Suprapubic skin (tissue), 4 donors: ENCODE results near the gene FKBP4. TPM values are rescaled to one million over a fixed set of nuclear protein-coding genes. Genes with fewer than 3 reads are reported as not detected.

Experiments
- DNase-seq, 2 donors: peaks; one replicate each; pipeline ENCODE4 v3.0.0-alpha.2; 2019; ENCODE audit warnings: low spot score in 2 of 2
- H3K27ac ChIP-seq: fragments of 200-600 bp; sonication (generic); one replicate; pipeline ENCODE4 v1.5.1; 2019
- H3K27me3 ChIP-seq: fragments of 200-600 bp; sonication (generic); one replicate; pipeline ENCODE4 v1.5.1; 2019
- H3K36me3 ChIP-seq: fragments of 200-600 bp; sonication (generic); one replicate; pipeline ENCODE4 v1.5.1; 2019
- H3K4me1 ChIP-seq: fragments of 200-600 bp; sonication (generic); one replicate; pipeline ENCODE4 v1.5.1; 2019
- H3K4me3 ChIP-seq: fragments of 200-600 bp; sonication (generic); one replicate; pipeline ENCODE4 v1.5.1; 2019; ENCODE audit warnings: mild to moderate bottlenecking
- H3K9me3 ChIP-seq: fragments of 200-600 bp; sonication (generic); one replicate; pipeline ENCODE4 v1.5.1; 2019
- EP300 ChIP-seq: sonication (generic); formaldehyde crosslinking; IDR thresholded peaks from one replicate; pipeline ENCODE4 v1.6.1; 2017; ENCODE audit warnings: antibody characterized with exemption
- POLR2A ChIP-seq, 2 donors: fragments of 450-650 bp; IDR thresholded peaks; one replicate each; pipeline ENCODE4 v1.6.1; 2017; ENCODE audit warnings: antibody characterized with exemption in 2 of 2, mild to moderate bottlenecking in 2 of 2, moderate library complexity in 2 of 2
- POLR2AphosphoS5 ChIP-seq, 3 donors: sonication (generic); formaldehyde crosslinking; IDR thresholded peaks; one replicate each; pipeline ENCODE4 v1.6.1; 2017; ENCODE audit warnings: antibody characterized with exemption in 3 of 3
- WGBS: methylation state at CpG from one replicate; pipeline ENCODE4 v1.1.5; 2018; 5-methylcytosine and 5-hydroxymethylcytosine counted together
- total RNA-seq, 4 donors: library from RNA; depleted of rRNA; stranded (reverse); fragments of >200 nt; gene quantifications; one replicate each; pipeline ENCODE4 v1.1.0, GENCODE V29; 2016
- TF ChIP-seq, protein P1 (sequence below), 2 donors: fragments of 200-600 bp in 1 of 2; fragments of 450-650 bp in 1 of 2; sonication (generic) in 1 of 2; IDR thresholded peaks; one replicate each; pipeline ENCODE4 v1.5.1; 2016 to 2019; ENCODE audit warnings: antibody characterized with exemption in 2 of 2, mild to moderate bottlenecking in 1 of 2, moderate library complexity in 1 of 2

FKBP4 gene
- total RNA-seq, 4 donors from 2014 or later = 54.3 to 65.6 (median 59.5) TPM

GRCh38 chr12:2751686-2752085 is 43.1 kb upstream of the FKBP4 start:
- Histone ChIP-seq H3K4me3 (no peak overlapping the region), H3K36me3 (no peaks in the 10 kb centered on the region), H3K27me3 (peaks cover 2% of the 10 kb centered on the region), H3K4me1 (peaks cover 3% of the 10 kb centered on the region), H3K27ac (no peak overlapping the region), H3K9me3 (no peaks in the 10 kb centered on the region)
- TF ChIP-seq POLR2A (IDR thresholded peaks at IDR 0.05) (no peak), EP300 (no peak), POLR2AphosphoS5 (IDR thresholded peaks at IDR 0.05) (no peak)
- TF ChIP-seq, protein P1, sequence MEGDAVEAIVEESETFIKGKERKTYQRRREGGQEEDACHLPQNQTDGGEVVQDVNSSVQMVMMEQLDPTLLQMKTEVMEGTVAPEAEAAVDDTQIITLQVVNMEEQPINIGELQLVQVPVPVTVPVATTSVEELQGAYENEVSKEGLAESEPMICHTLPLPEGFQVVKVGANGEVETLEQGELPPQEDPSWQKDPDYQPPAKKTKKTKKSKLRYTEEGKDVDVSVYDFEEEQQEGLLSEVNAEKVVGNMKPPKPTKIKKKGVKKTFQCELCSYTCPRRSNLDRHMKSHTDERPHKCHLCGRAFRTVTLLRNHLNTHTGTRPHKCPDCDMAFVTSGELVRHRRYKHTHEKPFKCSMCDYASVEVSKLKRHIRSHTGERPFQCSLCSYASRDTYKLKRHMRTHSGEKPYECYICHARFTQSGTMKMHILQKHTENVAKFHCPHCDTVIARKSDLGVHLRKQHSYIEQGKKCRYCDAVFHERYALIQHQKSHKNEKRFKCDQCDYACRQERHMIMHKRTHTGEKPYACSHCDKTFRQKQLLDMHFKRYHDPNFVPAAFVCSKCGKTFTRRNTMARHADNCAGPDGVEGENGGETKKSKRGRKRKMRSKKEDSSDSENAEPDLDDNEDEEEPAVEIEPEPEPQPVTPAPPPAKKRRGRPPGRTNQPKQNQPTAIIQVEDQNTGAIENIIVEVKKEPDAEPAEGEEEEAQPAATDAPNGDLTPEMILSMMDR (IDR thresholded peaks at IDR 0.05) = no peak
- DNase-seq = no peak
- WGBS = 67% methylated on average over 2 of the region's 2 CpGs

DNA sequence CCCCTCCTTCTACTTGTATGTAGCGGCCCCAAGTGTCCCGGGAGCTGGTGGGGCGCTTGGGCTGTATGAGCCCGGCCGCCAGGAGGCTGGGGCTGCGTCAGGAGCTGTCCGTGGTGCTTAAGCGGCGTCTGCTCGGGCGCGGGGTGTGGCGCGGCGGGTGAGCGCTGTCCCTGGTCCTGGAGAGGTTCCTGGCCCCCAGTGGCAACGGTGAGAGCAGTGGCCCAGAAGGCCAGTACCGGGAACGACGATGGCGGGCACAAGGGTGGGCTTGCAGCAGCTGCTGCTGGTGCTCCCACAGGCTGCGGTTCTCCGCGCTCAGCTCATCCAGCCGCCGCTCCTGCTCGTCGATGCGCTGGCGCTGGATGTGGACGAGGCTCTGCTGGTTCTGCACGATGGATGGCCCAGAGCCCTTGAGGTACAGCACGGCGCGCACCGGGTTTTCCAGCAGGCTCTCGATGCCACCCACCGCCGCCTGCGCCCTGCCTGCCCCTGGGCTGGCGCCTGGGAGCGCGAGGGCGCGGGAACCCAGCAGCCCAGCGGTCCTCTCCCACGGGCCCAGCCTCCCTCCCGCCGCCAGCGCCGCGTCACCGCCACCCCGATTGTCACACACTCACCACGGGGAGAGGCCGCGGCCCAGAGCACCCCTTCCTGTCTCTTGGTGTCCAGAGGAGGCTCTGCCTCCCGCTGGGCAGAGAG is 41.9 kb upstream of the FKBP4 start:
- Histone ChIP-seq H3K4me3 (no peak overlapping the region), H3K36me3 (no peaks in the 10 kb centered on the region), H3K9me3 (no peaks in the 10 kb centered on the region), H3K27me3 (peaks cover 2% of the 10 kb centered on the region), H3K4me1 (peaks cover 3% of the 10 kb centered on the region), H3K27ac (no peak overlapping the region)
- peak in 1 of 3 donors; percentile 89 for TF ChIP-seq POLR2AphosphoS5 (IDR thresholded peaks at IDR 0.05)
- TF ChIP-seq, protein P1 (IDR thresholded peaks at IDR 0.05) = no peak
- WGBS = 13% methylated on average over 19 of the region's 58 CpGs
- no peak for DNase-seq

- Histone ChIP-seq H3K4me3 (no peak overlapping the region), H3K9me3 (no peaks in the 10 kb centered on the region), H3K36me3 (no peaks in the 10 kb centered on the region), H3K27ac (no peak overlapping the region), H3K4me1 (peaks cover 3% of the 10 kb centered on the region), H3K27me3 (peaks cover 2% of the 10 kb centered on the region)
- TF ChIP-seq EP300 (no peak), POLR2A (IDR thresholded peaks at IDR 0.05) (no peak), POLR2AphosphoS5 (IDR thresholded peaks at IDR 0.05) (no peak)
- TF ChIP-seq, protein P1 (IDR thresholded peaks at IDR 0.05) = no peak
- DNase-seq = no peak
- WGBS = 43% methylated on average over 8 of the region's 8 CpGs
Observed at GRCh38 chr12:2753536-2753935, 41.2 kb upstream of the FKBP4 start.

GRCh38 chr12:2754208-2754607 is 40.6 kb upstream of the FKBP4 start:
- DNase-seq = no peak
- H3K9me3 ChIP-seq = no peaks in the 10 kb centered on the region

GRCh38 chr12:2756756-2757155 is 38.0 kb upstream of the FKBP4 start:
- peaks cover 2% of the 10 kb centered on the region for H3K27me3 ChIP-seq
- no peak overlapping the region for H3K4me3 ChIP-seq
- H3K9me3 ChIP-seq = no peaks in the 10 kb centered on the region
- H3K27ac ChIP-seq = no peak overlapping the region
- 79% methylated on average over 4 of the region's 5 CpGs for WGBS
- H3K36me3 ChIP-seq = no peaks in the 10 kb centered on the region
- TF ChIP-seq POLR2AphosphoS5 (IDR thresholded peaks at IDR 0.05) = no peak
- TF ChIP-seq EP300 = no peak
- TF ChIP-seq, protein P1 (IDR thresholded peaks at IDR 0.05) = no peak
- TF ChIP-seq POLR2A (IDR thresholded peaks at IDR 0.05) = no peak
- DNase-seq = no peak
- peaks cover 3% of the 10 kb centered on the region for H3K4me1 ChIP-seq

More at GRCh38 chr12:2754208-2754607, 40.6 kb upstream of the FKBP4 start:
- no peak overlapping the region for H3K27ac ChIP-seq
- no peak for TF ChIP-seq EP300
- H3K4me3 ChIP-seq = no peak overlapping the region
- H3K27me3 ChIP-seq = peaks cover 2% of the 10 kb centered on the region
- H3K36me3 ChIP-seq = no peaks in the 10 kb centered on the region
- peaks cover 3% of the 10 kb centered on the region for H3K4me1 ChIP-seq

GRCh38 chr12:2759733-2760132 is 35.0 kb upstream of the FKBP4 start:
- H3K4me3 ChIP-seq = no peak overlapping the region
- H3K27ac ChIP-seq = no peak overlapping the region
- H3K9me3 ChIP-seq = no peaks in the 10 kb centered on the region
- TF ChIP-seq EP300 (no peak), POLR2A (IDR thresholded peaks at IDR 0.05) (no peak), POLR2AphosphoS5 (IDR thresholded peaks at IDR 0.05) (no peak)
- TF ChIP-seq, protein P1 (IDR thresholded peaks at IDR 0.05) = no peak
- 93% methylated on average over 2 of the region's 4 CpGs for WGBS
- H3K4me1 ChIP-seq = no peaks in the 10 kb centered on the region
- H3K36me3 ChIP-seq = no peaks in the 10 kb centered on the region
- peaks cover 2% of the 10 kb centered on the region for H3K27me3 ChIP-seq
- no peak for DNase-seq
